Mucosa of descending colon (tissue), 3 donors: ENCODE results near the gene DLK1. TPM values are rescaled to one million over a fixed set of nuclear protein-coding genes. Genes with fewer than 3 reads are reported as not detected.

Experiments
- ATAC-seq: fragments of 200-7000 bp; cut with Tn5 transposase; one replicate; pipeline ENCODE4 v1.9.1; 2020; ENCODE audit warnings: mild to moderate bottlenecking, moderate library complexity
- DNase-seq, 3 donors: peaks; one replicate each; pipeline ENCODE4 v3.0.0-alpha.2; 2020
- H3K36me3 ChIP-seq: fragments of 200-600 bp; one replicate; pipeline ENCODE4 v1.8.0; 2021; ENCODE audit warnings: low read depth, mild to moderate bottlenecking
- H3K4me1 ChIP-seq: fragments of 200-600 bp; one replicate; pipeline ENCODE4 v1.8.0; 2021; ENCODE audit warnings: low read depth, mild to moderate bottlenecking
- H3K4me3 ChIP-seq: fragments of 200-600 bp; one replicate; pipeline ENCODE4 v1.8.0; 2021; ENCODE audit warnings: mild to moderate bottlenecking
- H3K9me3 ChIP-seq: fragments of 200-600 bp; one replicate; pipeline ENCODE4 v1.8.0; 2021; ENCODE audit warnings: mild to moderate bottlenecking
- intact Hi-C, 2 donors: fragments of 100-400 bp; cut with DNase I in 1 of 2; cut with micrococcal nuclease in 1 of 2; formaldehyde crosslinking; loops; one replicate each; pipeline versions ENCODE4 v1.11.0 to v1.11.1; 2022; cut with DNase I, micrococcal nuclease
- total RNA-seq, 3 donors: library from RNA; stranded (reverse); fragmentation: NEBNext Ultra II Directional in 2 of 3; extraction: Animal tissue kit (Norgen Biotek cat#: 25700) in 2 of 3; gene quantifications; one replicate each; pipeline versions ENCODE4 v1.2.1 to v1.2.4, GENCODE V29; 2021 to 2023
- TF ChIP-seq, protein P1 (sequence below): fragments of 200-600 bp; IDR thresholded peaks from one replicate; pipeline ENCODE4 v1.8.0; 2022; ENCODE audit warnings: antibody characterized with exemption, mild to moderate bottlenecking
- donor health status: DM: no; HTN: no; CAD: no; lungs with moderate emphysema.
- donor health status: DM: no; HTN: no; CAD: no.
- donor health status: DM: no; HTN: yes; CAD: no.

The DLK1 gene
- total RNA-seq, 3 donors from 2014 or later: 1.9 TPM; not detected in 2

DNA sequence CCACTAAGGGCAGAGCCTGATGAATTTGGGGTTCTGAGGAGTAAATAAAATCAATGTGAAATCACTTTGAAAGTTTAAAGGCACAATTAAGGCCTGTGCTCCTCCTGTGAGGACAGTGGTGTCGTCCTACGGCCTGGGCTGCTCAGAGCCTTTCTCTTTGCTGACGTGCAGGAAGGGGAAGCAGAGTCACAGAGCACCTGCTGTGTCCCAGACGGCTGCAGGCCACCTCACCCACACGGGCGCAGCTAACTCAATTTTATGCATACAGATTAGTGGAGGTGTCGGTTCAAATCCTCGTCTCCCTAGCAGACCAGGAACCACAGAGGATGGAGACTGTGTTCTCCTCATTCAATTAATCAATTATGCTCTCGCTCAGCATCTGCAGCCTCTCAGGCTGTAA, 11.4 kb upstream of the DLK1 start:
- TF ChIP-seq, protein P1, sequence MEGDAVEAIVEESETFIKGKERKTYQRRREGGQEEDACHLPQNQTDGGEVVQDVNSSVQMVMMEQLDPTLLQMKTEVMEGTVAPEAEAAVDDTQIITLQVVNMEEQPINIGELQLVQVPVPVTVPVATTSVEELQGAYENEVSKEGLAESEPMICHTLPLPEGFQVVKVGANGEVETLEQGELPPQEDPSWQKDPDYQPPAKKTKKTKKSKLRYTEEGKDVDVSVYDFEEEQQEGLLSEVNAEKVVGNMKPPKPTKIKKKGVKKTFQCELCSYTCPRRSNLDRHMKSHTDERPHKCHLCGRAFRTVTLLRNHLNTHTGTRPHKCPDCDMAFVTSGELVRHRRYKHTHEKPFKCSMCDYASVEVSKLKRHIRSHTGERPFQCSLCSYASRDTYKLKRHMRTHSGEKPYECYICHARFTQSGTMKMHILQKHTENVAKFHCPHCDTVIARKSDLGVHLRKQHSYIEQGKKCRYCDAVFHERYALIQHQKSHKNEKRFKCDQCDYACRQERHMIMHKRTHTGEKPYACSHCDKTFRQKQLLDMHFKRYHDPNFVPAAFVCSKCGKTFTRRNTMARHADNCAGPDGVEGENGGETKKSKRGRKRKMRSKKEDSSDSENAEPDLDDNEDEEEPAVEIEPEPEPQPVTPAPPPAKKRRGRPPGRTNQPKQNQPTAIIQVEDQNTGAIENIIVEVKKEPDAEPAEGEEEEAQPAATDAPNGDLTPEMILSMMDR: no peak
- no peak for DNase-seq
- Histone ChIP-seq H3K9me3 (no peaks in the 10 kb centered on the region), H3K36me3 (no peaks in the 10 kb centered on the region), H3K4me1 (no peaks in the 10 kb centered on the region), H3K4me3 (no peak overlapping the region)
- intact Hi-C loops: no loop called here
- no peak for ATAC-seq

DNA sequence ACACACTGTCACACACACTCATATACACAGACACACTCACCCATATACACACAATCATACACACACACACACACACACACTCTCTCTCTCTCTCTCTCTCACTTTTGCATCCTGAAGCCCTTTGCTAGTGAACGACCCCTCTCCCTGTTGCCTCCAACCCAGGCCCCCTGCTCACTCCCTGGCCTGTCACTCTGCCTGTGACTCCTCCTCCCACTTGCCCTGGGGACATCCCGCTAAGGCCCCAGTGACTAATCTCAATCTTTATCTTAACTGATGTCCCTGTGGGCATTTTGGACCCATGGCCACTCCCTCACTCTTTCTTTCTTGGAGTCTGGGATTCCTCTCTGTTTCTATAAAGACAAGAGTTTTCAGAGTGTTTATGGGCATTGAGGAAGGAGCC, 10.9 kb upstream of the DLK1 start:
- H3K36me3 ChIP-seq: no peaks in the 10 kb centered on the region
- intact Hi-C loops: no loop called here
- H3K4me1 ChIP-seq: no peaks in the 10 kb centered on the region
- no peak for DNase-seq
- TF ChIP-seq, protein P1: no peak
- no peaks in the 10 kb centered on the region for H3K9me3 ChIP-seq
- H3K4me3 ChIP-seq: no peak overlapping the region
- no peak for ATAC-seq

DNA sequence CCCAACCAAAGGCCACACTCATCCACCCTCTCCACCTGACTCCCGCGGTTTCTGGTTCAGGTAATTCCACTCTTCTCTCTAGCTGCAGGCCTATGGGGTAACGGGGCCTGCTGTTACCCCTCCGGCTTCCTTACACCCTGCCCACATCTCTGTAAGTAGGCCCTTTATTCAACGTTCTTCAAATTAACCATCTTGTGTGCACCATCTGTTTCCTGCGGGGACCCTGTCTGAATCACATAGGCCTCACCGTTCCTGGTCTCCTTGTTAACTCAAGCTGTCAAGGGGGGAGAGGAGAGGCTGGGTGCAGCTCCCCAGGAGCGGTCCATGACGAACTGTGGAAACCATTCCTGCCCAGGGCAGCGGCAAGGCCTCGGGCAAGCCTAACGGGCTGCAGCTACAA, 9.3 kb upstream of the DLK1 start:
- TF ChIP-seq, protein P1: no peak
- Histone ChIP-seq H3K4me3 (no peak overlapping the region), H3K36me3 (no peaks in the 10 kb centered on the region), H3K4me1 (no peaks in the 10 kb centered on the region), H3K9me3 (no peaks in the 10 kb centered on the region)
- no peak for ATAC-seq
- no peak for DNase-seq
- intact Hi-C loops: no loop called here

DNA sequence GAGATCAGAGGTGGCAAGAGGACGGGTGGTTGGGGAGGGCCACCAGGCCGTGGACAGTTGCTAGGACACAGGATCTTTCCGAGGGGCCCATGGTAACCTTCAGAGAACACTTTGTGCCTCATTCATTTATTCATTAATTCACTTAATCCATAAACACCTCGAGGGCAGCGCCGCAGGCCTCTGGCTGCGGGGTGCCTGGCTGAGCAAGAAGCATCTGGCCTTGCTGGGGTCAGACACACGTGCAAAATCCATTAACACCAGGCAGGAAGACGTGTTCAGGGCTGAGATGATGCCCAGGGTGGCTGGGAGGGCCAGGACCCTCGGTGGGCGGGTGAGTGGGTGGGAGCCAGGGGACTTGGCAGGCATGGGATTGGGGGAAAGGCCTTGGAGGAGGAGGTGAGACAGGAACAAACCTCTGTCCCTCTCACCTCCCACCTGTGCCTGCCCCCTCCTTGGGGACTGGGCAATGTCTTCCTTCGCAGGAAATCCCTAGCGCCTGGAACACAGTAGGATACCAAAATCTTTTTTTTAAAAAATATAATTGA, 6.6 kb upstream of the DLK1 start:
- H3K4me1 ChIP-seq: no peaks in the 10 kb centered on the region
- no peaks in the 10 kb centered on the region for H3K9me3 ChIP-seq
- H3K4me3 ChIP-seq: no peak overlapping the region
- no peaks in the 10 kb centered on the region for H3K36me3 ChIP-seq
- TF ChIP-seq, protein P1: no peak
- intact Hi-C loops: no loop called here
- ATAC-seq (no peak), DNase-seq (no peak)

DNA sequence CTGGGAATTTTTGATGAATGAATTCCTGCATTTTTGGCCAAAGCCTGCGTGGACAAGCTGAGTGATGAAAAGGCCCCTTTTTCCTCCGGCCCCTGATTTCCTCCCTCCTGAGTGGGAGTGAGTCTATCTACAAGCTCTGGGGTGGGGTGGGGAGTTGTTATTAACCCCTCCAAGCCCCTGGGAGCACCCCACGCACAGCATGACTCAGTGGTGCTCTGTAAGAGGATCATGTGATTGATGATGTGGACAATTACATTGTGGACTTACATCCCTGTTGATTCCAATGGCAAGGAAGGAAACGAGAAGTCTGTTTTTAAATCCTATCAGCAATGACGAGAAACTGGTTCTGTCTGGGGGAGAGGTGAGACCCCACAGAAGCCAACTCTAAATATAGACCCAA, 5.1 kb upstream of the DLK1 start:
- H3K4me1 ChIP-seq: no peaks in the 10 kb centered on the region
- no peaks in the 10 kb centered on the region for H3K9me3 ChIP-seq
- TF ChIP-seq, protein P1: no peak
- no peak overlapping the region for H3K4me3 ChIP-seq
- intact Hi-C loops: no loop called here
- ATAC-seq (no peak), DNase-seq (no peak)
- H3K36me3 ChIP-seq: no peaks in the 10 kb centered on the region

DNA sequence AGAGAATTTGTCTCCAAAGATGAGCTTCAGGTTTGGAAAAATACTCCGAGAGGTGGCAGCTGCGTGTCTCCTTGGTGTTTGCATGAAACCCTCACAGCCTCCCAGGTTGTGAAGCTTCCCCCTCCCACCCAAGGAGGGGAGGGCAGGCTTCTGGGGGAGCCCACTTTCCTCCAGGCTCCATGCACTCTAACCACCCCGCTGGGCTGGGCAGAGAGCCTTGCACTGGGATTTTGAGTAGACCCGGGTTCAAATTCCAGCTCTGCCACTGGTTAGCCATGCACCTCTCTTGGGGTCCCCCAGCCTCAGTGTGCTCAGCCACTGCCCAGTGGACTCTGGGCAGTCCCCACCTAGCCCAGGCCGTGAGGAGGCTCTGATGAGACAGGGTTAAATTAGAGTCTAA, 4.3 kb upstream of the DLK1 start:
- DNase-seq (no peak), ATAC-seq (no peak)
- intact Hi-C loops: no loop called here
- H3K9me3 ChIP-seq: no peaks in the 10 kb centered on the region
- TF ChIP-seq, protein P1: no peak
- no peaks in the 10 kb centered on the region for H3K36me3 ChIP-seq
- no peaks in the 10 kb centered on the region for H3K4me1 ChIP-seq
- H3K4me3 ChIP-seq: no peak overlapping the region
